GM12891 (cell line): ENCODE measurements around the gene DAP3.
"Not testable (repeated sequence)": the region's sequence is repeated elsewhere in the genome, so short reads cannot be mapped to it uniquely, and the experiment has no call there.

ENCODE experiments used
- POLR2A ChIP-seq: IDR thresholded peaks from 2 replicates; pipeline ENCODE4 v1.6.1; 2011; ENCODE audit warnings: low read depth, low read length, control low read depth
- POLR2AphosphoS5 ChIP-seq: IDR thresholded peaks from 2 replicates; pipeline ENCODE4 v1.6.1; 2011; ENCODE audit warnings: low read depth, low read length, control low read depth
- POU2F2 ChIP-seq: IDR thresholded peaks from 2 replicates; pipeline ENCODE4 v1.6.1; 2011; ENCODE audit warnings: low read depth, mild to moderate bottlenecking, control low read depth, low read length, moderate library complexity
- TAF1 ChIP-seq: IDR thresholded peaks from 2 replicates; pipeline ENCODE4 v1.6.1; 2011; ENCODE audit warnings: low read depth, low read length, control low read depth

GRCh38 chr1:155718524-155719115, 29.7 kb downstream of the DAP3 start:
- not testable (repeated sequence) for TF ChIP-seq POLR2A, POLR2AphosphoS5, TAF1, POU2F2
